SK-N-SH (cell line): Measurements from ENCODE around the gene DNASE2.

Experiments used
- CTCF ChIP-seq: fragments of 200-600 bp; sonication (generic); IDR thresholded peaks from 2 replicates; pipeline ENCODE4 v1.6.1; 2017; ENCODE audit warnings: antibody characterized with exemption, mild to moderate bottlenecking, moderate library complexity
- EZH2phosphoT487 ChIP-seq: fragments of 200-600 bp; sonication (generic); IDR thresholded peaks from 2 replicates; pipeline ENCODE4 v1.6.1; 2017; ENCODE audit warnings: low read depth, mixed run types, mild to moderate bottlenecking, antibody characterized with exemption, moderate library complexity, borderline replicate concordance
- POLR2AphosphoS5 ChIP-seq: IDR thresholded peaks from 2 replicates; pipeline ENCODE4 v1.6.1; 2012; ENCODE audit warnings: low read depth, low read length
- TCF12 ChIP-seq: IDR thresholded peaks from 2 replicates; pipeline ENCODE4 v1.4.0; 2012

GRCh38 chr19:12841094-12841493, 40.2 kb downstream of the DNASE2 start:
- TF ChIP-seq CTCF, result no peak
- TF ChIP-seq POLR2AphosphoS5, result no peak
- no peak for TF ChIP-seq EZH2phosphoT487
- TF ChIP-seq TCF12, result no peak
